A549 (cell line): ENCODE data around the gene CD22.

Experiments used
- CTCF ChIP-seq: fragments of >200 bp; sonication (Bioruptor Twin); formaldehyde crosslinking; IDR thresholded peaks from 3 replicates; pipeline ENCODE4 v1.5.1; 2016
- ESRRA ChIP-seq: fragments of 150-350 bp; IDR thresholded peaks from 2 replicates; pipeline ENCODE4 v1.6.1; 2014; ENCODE audit warnings: mild to moderate bottlenecking, low read length, borderline replicate concordance
- POLR2A ChIP-seq: IDR thresholded peaks from 2 replicates; pipeline ENCODE4 v1.6.1; 2012; ENCODE audit warnings: mild to moderate bottlenecking, low read length

- no peak for TF ChIP-seq CTCF
- no peak for TF ChIP-seq ESRRA
- TF ChIP-seq POLR2A, result no peak; the same call in 1 of the 2 replicates
Measured at GRCh38 chr19:35297922-35298321, 31.1 kb upstream of the CD22 start.
